Esophagus (tissue), 2 donors: ENCODE data around the gene TMEM38A. TPM values are rescaled to one million over a fixed set of nuclear protein-coding genes. Genes with fewer than 3 reads are reported as not detected.

ENCODE experiments used
- H3K27ac ChIP-seq, 2 donors: one replicate each; pipeline ENCODE4 v1.5.1; 2013; ENCODE audit warnings: low read depth in 2 of 2, mild to moderate bottlenecking in 2 of 2, inconsistent platforms in 1 of 2, low read length in 1 of 2, moderate library complexity in 1 of 2
- H3K27me3 ChIP-seq, 2 donors: one replicate each; pipeline ENCODE4 v1.6.1; 2013; ENCODE audit warnings: low read length in 2 of 2, control low read depth in 1 of 2, mild to moderate bottlenecking in 1 of 2; ENCODE audit not compliant: insufficient read depth in 2 of 2, control insufficient read depth in 1 of 2
- H3K36me3 ChIP-seq, 2 donors: one replicate each; pipeline ENCODE4 v1.6.1; 2013; ENCODE audit warnings: low read length in 1 of 2; ENCODE audit not compliant: control insufficient read depth in 2 of 2, insufficient read depth in 2 of 2
- H3K4me1 ChIP-seq, 2 donors: one replicate each; pipeline ENCODE4 v1.6.1; 2013; ENCODE audit warnings: low read length in 1 of 2; ENCODE audit not compliant: control insufficient read depth in 2 of 2, insufficient read depth in 2 of 2
- H3K4me3 ChIP-seq, 2 donors: one replicate each; pipeline ENCODE4 v1.5.1; 2013; ENCODE audit warnings: low read length in 2 of 2, mild to moderate bottlenecking in 2 of 2, low read depth in 1 of 2, moderate library complexity in 1 of 2
- H3K9me3 ChIP-seq, 2 donors: one replicate each; pipeline ENCODE4 v1.6.1; 2013; ENCODE audit warnings: mild to moderate bottlenecking in 2 of 2, low read depth in 1 of 2, low read length in 1 of 2, moderate library complexity in 1 of 2; ENCODE audit not compliant: control insufficient read depth in 2 of 2, insufficient read depth in 1 of 2
- WGBS, 2 donors: extraction: QIAGEN DNeasy Blood & Tissue Kit; methylation state at CpG; one replicate each; pipeline ENCODE4 v1.1.7; 2013; 5-methylcytosine and 5-hydroxymethylcytosine counted together
- polyA plus RNA-seq, 2 donors: library from polyadenylated mRNA; stranded (reverse); fragments of 200-250 nt; gene quantifications; one replicate each; pipeline ENCODE4 v1.2.3, GENCODE V29; 2013
- donor health status: healthy with polysubstance abuse.
- donor health status: Bipolar disorder and iron deficiency.

Gene TMEM38A, protein sequence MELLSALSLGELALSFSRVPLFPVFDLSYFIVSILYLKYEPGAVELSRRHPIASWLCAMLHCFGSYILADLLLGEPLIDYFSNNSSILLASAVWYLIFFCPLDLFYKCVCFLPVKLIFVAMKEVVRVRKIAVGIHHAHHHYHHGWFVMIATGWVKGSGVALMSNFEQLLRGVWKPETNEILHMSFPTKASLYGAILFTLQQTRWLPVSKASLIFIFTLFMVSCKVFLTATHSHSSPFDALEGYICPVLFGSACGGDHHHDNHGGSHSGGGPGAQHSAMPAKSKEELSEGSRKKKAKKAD
- 1 to 10 TPM; 1.3 to 2.6 TPM for polyA plus RNA-seq

DNA sequence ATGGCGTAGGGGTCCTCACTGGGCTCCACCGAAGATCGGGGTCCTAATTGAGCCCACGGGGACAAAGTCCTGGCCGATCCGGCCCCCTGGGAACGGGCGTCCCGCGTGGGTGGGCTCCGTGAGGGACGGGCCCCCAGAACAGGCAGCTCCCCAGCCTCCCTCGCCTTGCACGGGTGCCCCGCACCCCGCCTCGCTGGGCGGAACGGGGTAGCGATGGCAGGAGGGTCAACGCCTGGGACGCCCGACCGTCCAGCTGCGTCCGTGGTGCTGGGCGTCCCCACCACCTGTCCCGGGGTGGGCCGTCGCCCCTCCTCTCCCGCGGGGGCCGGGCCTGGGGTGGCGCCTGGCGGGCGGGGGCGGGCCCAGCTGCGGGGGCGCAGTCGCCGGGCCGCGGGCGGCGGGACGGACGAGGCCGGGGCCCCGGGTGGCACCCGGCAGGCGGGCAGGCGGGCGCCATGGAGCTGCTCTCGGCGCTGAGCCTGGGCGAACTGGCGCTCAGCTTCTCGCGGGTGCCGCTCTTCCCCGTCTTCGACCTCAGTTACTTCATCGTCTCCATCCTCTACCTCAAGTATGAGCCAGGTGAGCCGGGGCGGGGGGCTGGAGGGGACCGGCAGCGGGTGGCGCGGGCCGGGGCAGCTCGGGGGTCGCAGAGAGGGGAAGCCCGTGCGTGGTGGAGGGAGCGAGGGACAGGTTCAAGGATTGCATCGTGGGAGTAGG lies at the start of gene TMEM38A:
Gene TMEM38A, plus strand, starts transcription at position 377 of the 717 bp plus-strand sequence. Its CDS starts 79 bp downstream, at position 456.
- H3K27ac ChIP-seq: peak within 1 kb of the TSS; percentile 87 to 98
- H3K27me3 ChIP-seq: no peaks in the 10 kb centered on the region
- no peaks in the 10 kb centered on the region for H3K9me3 ChIP-seq
- peaks cover 4 to 9% of the 10 kb centered on the region in 2 donors for H3K36me3 ChIP-seq
- H3K4me3 ChIP-seq: peak within 1 kb of the TSS; percentile 82 to 94
- H3K4me1 ChIP-seq: peaks cover 10 to 16% of the 10 kb centered on the region in 2 donors
- WGBS, 2 donors: 0 to 1% methylated on average over 58 to 76 of the region's 76 CpGs

DNA sequence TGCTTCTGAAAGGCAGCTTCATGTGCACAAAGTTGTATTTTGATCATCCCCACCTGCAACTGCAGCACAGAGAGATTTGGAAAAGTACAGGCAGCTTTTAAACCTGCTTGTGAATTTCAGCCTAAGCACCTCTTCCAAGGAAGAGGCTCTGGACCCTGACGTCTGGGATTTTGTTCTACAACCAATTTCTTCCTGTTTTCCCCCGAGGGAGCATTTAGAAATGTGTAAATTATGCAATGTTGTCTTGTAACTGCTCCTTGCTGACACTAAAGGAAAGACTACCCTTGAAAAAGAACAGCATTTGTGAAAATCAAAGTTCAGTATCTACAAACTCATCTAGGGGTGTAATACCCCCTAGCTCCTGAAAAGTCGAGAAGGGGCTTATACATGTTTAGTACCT lies 48.3 kb upstream of the TMEM38A start:
- Histone ChIP-seq H3K27me3 (no peaks in the 10 kb centered on the region), H3K4me3 (no peak overlapping the region), H3K36me3 (no peaks in the 10 kb centered on the region), H3K27ac (no peak overlapping the region), H3K9me3 (no peaks in the 10 kb centered on the region), H3K4me1 (peaks cover 6 to 20% of the 10 kb centered on the region in 2 donors)
- WGBS, 2 donors: 53 to 54% methylated on average over 3 of the region's 3 CpGs

DNA sequence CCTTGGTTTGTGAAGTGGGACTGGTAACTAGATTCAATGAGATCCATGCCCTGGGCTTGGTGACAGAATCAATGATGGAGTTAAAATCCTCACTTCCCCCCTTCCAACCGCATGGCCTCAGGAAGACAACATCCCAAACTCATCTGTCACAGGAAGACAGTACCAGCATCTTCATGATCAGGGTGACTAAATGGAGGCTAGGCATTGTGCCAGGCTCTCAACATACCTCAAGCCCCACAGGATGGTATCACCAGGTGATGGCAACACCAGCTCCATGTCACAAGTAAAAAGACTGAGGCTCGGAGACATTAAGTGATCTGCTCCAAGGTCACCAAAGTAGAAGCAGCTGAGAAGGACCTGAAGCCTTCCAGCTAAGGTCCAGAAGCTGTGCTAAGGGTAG lies 47.1 kb upstream of the TMEM38A start:
- Histone ChIP-seq H3K9me3 (no peaks in the 10 kb centered on the region), H3K4me3 (no peak overlapping the region), H3K27me3 (no peaks in the 10 kb centered on the region), H3K36me3 (no peaks in the 10 kb centered on the region), H3K27ac (no peak overlapping the region), H3K4me1 (peaks cover 5 to 16% of the 10 kb centered on the region in 2 donors)
- 81 to 82% methylated on average over 2 of the region's 2 CpGs for WGBS, 2 donors

DNA sequence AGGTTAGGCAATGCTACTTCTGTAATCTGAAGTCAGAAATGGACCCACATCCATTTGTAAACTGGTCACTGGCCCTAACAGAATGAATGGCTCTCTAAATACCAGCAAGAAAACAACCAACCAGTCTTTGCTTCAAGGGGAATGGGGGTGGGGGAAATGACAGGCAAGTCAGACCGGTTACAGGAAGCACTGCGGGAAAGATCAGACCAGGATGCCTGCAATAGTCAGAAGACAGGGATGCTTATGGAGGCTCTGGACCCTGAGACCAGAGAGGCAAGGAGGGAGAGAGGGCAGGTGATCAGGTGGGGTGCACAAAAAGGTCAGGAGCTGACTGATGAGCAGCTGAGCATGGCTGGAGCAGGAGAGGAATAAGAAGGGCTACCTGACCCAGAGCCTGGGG lies 46.0 kb upstream of the TMEM38A start:
- Histone ChIP-seq H3K4me1 (peaks cover 16 to 23% of the 10 kb centered on the region in 2 donors), H3K4me3 (no peak overlapping the region), H3K27me3 (no peaks in the 10 kb centered on the region), H3K36me3 (no peaks in the 10 kb centered on the region), H3K9me3 (no peaks in the 10 kb centered on the region), H3K27ac (no peak overlapping the region)
- WGBS, 2 donors: 41 to 43% methylated on average over 2 of the region's 2 CpGs

DNA sequence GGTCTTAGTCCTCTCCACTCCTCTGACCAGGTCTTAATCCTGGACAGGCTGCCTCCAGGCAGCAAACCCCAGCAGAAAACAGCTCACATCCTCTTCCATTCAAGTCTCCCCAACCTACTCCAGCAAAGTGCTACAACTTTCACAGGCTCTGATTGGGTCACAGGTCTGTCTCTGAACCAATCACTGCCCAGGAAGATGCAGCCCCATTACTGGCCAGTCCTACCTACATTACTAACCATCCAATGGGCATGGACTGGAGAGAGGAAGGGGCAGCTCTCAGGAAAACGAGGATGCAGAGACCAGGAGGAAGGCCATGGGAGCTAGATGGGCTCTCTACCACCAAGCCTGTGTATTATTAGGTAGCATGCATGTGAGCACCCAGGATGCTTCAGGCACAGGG lies 45.1 kb upstream of the TMEM38A start:
- H3K4me3 ChIP-seq: no peak overlapping the region
- no peak overlapping the region for H3K27ac ChIP-seq
- H3K9me3 ChIP-seq: no peaks in the 10 kb centered on the region
- WGBS, 2 donors: 40 to 45% methylated on average over 1 of the region's 1 CpG
- H3K27me3 ChIP-seq: no peaks in the 10 kb centered on the region
- H3K4me1 ChIP-seq: peaks cover 17 to 27% of the 10 kb centered on the region in 2 donors
- no peaks in the 10 kb centered on the region for H3K36me3 ChIP-seq

DNA sequence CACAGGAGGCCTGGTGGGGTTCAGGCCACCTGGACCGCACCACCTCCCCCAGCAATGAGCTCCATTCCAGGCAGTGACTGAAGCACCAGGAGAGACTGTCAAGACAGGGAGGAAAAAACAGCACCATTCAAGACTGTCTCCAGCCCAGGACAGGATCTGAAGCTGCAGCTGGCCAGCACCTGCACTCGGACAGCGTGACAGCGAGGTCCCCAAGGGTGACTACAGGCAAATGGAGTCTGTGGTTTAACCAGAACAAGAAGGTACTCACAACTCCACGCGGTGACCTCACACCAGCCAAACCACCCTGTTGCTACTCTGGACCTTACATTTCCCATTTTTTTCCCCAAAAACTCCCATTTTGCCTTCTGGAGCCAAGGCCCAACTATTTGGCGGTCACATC lies 42.7 kb upstream of the TMEM38A start:
- H3K9me3 ChIP-seq: no peaks in the 10 kb centered on the region
- no peak overlapping the region for H3K27ac ChIP-seq
- 92 to 93% methylated on average over 7 of the region's 7 CpGs for WGBS, 2 donors
- H3K27me3 ChIP-seq: no peaks in the 10 kb centered on the region
- peaks cover 17 to 24% of the 10 kb centered on the region in 2 donors for H3K4me1 ChIP-seq
- H3K36me3 ChIP-seq: peaks cover 0 to 2% of the 10 kb centered on the region in 2 donors
- H3K4me3 ChIP-seq: no peak overlapping the region

DNA sequence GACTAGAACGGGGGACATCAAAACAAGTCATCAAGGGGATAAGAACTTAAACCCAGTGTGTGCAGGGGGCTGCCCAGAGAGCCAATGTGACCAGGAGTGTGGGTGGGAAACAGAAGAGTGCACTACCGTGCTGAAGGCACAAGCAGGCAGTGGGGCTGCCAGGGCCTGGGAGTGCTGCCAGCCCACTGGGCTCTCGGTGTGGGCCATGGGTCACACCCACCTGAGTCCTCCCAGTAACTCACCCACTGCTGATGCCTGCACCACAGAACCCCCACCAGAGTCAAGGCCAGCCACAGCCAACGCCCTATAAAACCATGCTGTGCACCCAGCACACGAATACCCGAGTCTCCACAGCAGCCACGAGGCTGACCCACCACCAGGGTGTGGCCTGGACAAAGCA lies 41.5 kb upstream of the TMEM38A start:
- no peaks in the 10 kb centered on the region for H3K9me3 ChIP-seq
- H3K36me3 ChIP-seq: peaks cover 0 to 5% of the 10 kb centered on the region in 2 donors
- no peaks in the 10 kb centered on the region for H3K27me3 ChIP-seq
- no peak overlapping the region for H3K27ac ChIP-seq
- no peak overlapping the region for H3K4me3 ChIP-seq
- WGBS, 2 donors: 39 to 43% methylated on average over 7 of the region's 7 CpGs
- peaks cover 18 to 24% of the 10 kb centered on the region in 2 donors for H3K4me1 ChIP-seq

DNA sequence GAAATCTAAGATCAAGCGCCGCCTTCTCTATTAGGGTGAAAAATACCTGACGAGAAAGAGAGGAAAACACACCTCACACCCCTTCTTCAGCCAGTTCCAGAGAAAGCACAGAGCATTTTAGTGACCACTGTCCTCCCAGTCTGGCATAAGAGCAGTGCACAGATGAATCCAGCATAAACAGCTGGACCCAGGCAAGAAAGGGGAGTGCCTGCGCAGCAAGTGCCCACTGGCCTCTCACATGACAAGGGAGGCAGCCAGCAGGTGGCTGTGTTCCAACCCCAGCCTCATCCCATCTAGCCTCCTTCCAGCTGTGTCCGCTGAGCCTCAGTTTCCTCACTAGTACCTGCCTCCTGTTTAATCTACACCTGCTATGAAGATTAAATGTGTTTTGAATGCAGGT lies 40.9 kb upstream of the TMEM38A start:
- H3K27me3 ChIP-seq: no peaks in the 10 kb centered on the region
- no peak overlapping the region for H3K27ac ChIP-seq
- H3K36me3 ChIP-seq: peaks cover 0 to 8% of the 10 kb centered on the region in 2 donors
- no peak overlapping the region for H3K4me3 ChIP-seq
- 81 to 89% methylated on average over 5 of the region's 5 CpGs for WGBS, 2 donors
- H3K4me1 ChIP-seq: peaks cover 17 to 23% of the 10 kb centered on the region in 2 donors
- H3K9me3 ChIP-seq: no peaks in the 10 kb centered on the region

DNA sequence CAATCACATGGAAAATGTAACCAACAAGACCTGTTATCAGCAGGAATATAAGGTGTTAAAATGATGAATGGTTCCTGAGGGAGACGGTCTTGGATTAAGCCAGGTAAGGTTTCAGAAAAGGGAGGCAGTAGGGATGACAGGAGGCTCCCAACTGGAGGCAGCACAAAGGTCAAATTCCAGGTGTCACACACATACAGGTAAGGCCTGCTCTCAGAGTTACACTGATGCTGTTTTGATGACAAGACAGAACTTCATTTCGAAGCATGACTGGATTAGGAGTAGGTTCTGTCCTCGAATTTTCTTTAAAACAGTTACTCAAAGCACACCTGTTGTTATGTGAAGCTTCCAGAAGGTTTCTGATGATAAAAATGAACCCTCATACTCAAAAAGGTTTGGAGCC lies 40.4 kb upstream of the TMEM38A start:
- 56 to 63% methylated on average over 3 of the region's 3 CpGs for WGBS, 2 donors

More for the DNA sequence above, 40.4 kb upstream of the TMEM38A start:
- no peaks in the 10 kb centered on the region for H3K9me3 ChIP-seq
- no peak overlapping the region for H3K4me3 ChIP-seq
- H3K4me1 ChIP-seq: peaks cover 15 to 21% of the 10 kb centered on the region in 2 donors
- peaks cover 0 to 8% of the 10 kb centered on the region in 2 donors for H3K36me3 ChIP-seq
- no peaks in the 10 kb centered on the region for H3K27me3 ChIP-seq
- no peak overlapping the region for H3K27ac ChIP-seq
